Stimulated activated naive B cell treated with anti-CD40 and anti-IgM and Interleukin-4, amounts not matched to agents 10 μg/mL and 1 μg/mL and 100 μg/mL, for 72 hours (primary cell): ENCODE results near the gene PTCRA.
A peak's percentile ranks its signal among the peaks of the same experiment; 100 is the strongest.
"Not testable (repeated sequence)": the region's sequence is repeated elsewhere in the genome, so short reads cannot be mapped to it uniquely, and the experiment has no call there.

Experiments used
- ATAC-seq, 2 donors: fragments of 150-1000 bp; cut with Tn5 transposase; replicated peaks; 2 replicates each; pipeline ENCODE4 v1.10.0; 2021; ENCODE audit warnings: moderate library complexity in 1 of 2
- DNase-seq: peaks from one replicate; pipeline ENCODE4 v3.0.0; 2021
- H3K27ac Mint-ChIP-seq: one replicate; pipeline ENCODE4 v1.8.0; 2022; ENCODE audit warnings: mild to moderate bottlenecking, mixed read lengths
- H3K27me3 Mint-ChIP-seq, 2 donors: one replicate each; pipeline ENCODE4 v1.8.0; 2022; ENCODE audit warnings: mixed read lengths in 2 of 2
- H3K36me3 Mint-ChIP-seq, 2 donors: one replicate each; pipeline ENCODE4 v1.8.0; 2022; ENCODE audit warnings: mixed read lengths in 2 of 2, mild to moderate bottlenecking in 1 of 2
- H3K4me1 Mint-ChIP-seq, 2 donors: one replicate each; pipeline ENCODE4 v1.8.0; 2022; ENCODE audit warnings: mixed read lengths in 2 of 2, mild to moderate bottlenecking in 1 of 2
- H3K4me3 Mint-ChIP-seq, 2 donors: one replicate each; pipeline ENCODE4 v1.8.0; 2022; ENCODE audit warnings: mild to moderate bottlenecking in 2 of 2, mixed read lengths in 2 of 2, moderate library complexity in 1 of 2
- H3K9me3 Mint-ChIP-seq, 2 donors: one replicate each; pipeline ENCODE4 v1.8.0; 2022; ENCODE audit warnings: mixed read lengths in 2 of 2, mild to moderate bottlenecking in 1 of 2

Gene PTCRA

GRCh38 chr6:42915732-42916131 is at the start of gene PTCRA:
Gene PTCRA (plus strand): TSS chr6:42916053. CDS start chr6:42916070, 17 bp downstream.
- H3K27me3 Mint-ChIP-seq = peaks cover 5 to 11% of the 10 kb centered on the region in 2 donors
- peaks cover 5 to 14% of the 10 kb centered on the region in 2 donors for H3K4me1 Mint-ChIP-seq
- H3K9me3 Mint-ChIP-seq = no peaks in the 10 kb centered on the region
- ATAC-seq = peak in 1 of 2 donors; percentile 41
- peak within 1 kb of the TSS; percentile 49 for H3K27ac Mint-ChIP-seq
- no peak for DNase-seq
- no peak within 1 kb of the TSS for H3K4me3 Mint-ChIP-seq
- H3K36me3 Mint-ChIP-seq = no peaks in the 10 kb centered on the region

- Mint-ChIP-seq H3K9me3 (no peaks in the 10 kb centered on the region), H3K4me3 (no peak overlapping the region), H3K4me1 (no peaks in the 10 kb centered on the region), H3K27me3 (no peaks in the 10 kb centered on the region), H3K27ac (peak overlapping the region; percentile 56), H3K36me3 (peaks cover 11 to 16% of the 10 kb centered on the region in 2 donors)
- DNase-seq (no peak), ATAC-seq (no peak)
Measured at GRCh38 chr6:42870145-42870936, 45.5 kb upstream of the PTCRA start.

- Mint-ChIP-seq H3K4me1 (no peaks in the 10 kb centered on the region), H3K4me3 (no peak overlapping the region), H3K27ac (no peak overlapping the region), H3K36me3 (peaks cover 9 to 11% of the 10 kb centered on the region in 2 donors), H3K27me3 (no peaks in the 10 kb centered on the region), H3K9me3 (no peaks in the 10 kb centered on the region)
- ATAC-seq (no peak), DNase-seq (no peak)
Measured at GRCh38 chr6:42871711-42872110, 44.1 kb upstream of the PTCRA start.

- H3K27ac Mint-ChIP-seq = no peak overlapping the region
- peaks cover 0 to 4% of the 10 kb centered on the region in 2 donors for H3K36me3 Mint-ChIP-seq
- H3K4me1 Mint-ChIP-seq = no peaks in the 10 kb centered on the region
- H3K9me3 Mint-ChIP-seq = no peaks in the 10 kb centered on the region
- no peaks in the 10 kb centered on the region for H3K27me3 Mint-ChIP-seq
- H3K4me3 Mint-ChIP-seq = no peak overlapping the region
- no peak for ATAC-seq
- DNase-seq = no peak
Measured at GRCh38 chr6:42873313-42873712, 42.5 kb upstream of the PTCRA start.

GRCh38 chr6:42877695-42878094 is 38.2 kb upstream of the PTCRA start:
- ATAC-seq = no peak
- Mint-ChIP-seq H3K27me3 (no peaks in the 10 kb centered on the region), H3K4me1 (peaks cover 2 to 16% of the 10 kb centered on the region in 2 donors), H3K4me3 (no peak overlapping the region), H3K27ac (no peak overlapping the region), H3K9me3 (no peaks in the 10 kb centered on the region), H3K36me3 (peaks cover 5 to 11% of the 10 kb centered on the region in 2 donors)
- DNase-seq = no peak

GRCh38 chr6:42879372-42880239 is 36.2 kb upstream of the PTCRA start, which contains the start of gene RPL7L1:
Gene RPL7L1 (plus strand): TSS chr6:42879616. CDS start chr6:42879911, 295 bp downstream.
- Mint-ChIP-seq H3K27ac (peak within 1 kb of the TSS; percentile 99), H3K4me1 (peaks cover 10 to 33% of the 10 kb centered on the region in 2 donors), H3K4me3 (peak within 1 kb of the TSS; percentile 92 to 95), H3K27me3 (no peaks in the 10 kb centered on the region), H3K36me3 (peaks cover 17 to 23% of the 10 kb centered on the region in 2 donors), H3K9me3 (no peaks in the 10 kb centered on the region)
- peak; percentile 95 to 96 for ATAC-seq
- peak; percentile 82 for DNase-seq

GRCh38 chr6:42880240-42880817 is 35.5 kb upstream of the PTCRA start:
- not testable (repeated sequence) for ATAC-seq, H3K27me3 Mint-ChIP-seq, H3K9me3 Mint-ChIP-seq, DNase-seq
- Mint-ChIP-seq H3K36me3 (peaks cover 17 to 25% of the 10 kb centered on the region in 2 donors), H3K4me3 (peak overlapping the region; percentile 92 to 95), H3K4me1 (peaks cover 10 to 37% of the 10 kb centered on the region in 2 donors), H3K27ac (peak overlapping the region; percentile 99)

GRCh38 chr6:42880871-42881270 is 35.0 kb upstream of the PTCRA start:
- Mint-ChIP-seq H3K4me1 (peaks cover 10 to 37% of the 10 kb centered on the region in 2 donors), H3K4me3 (peak overlapping the region; percentile 92 to 95), H3K36me3 (peaks cover 20 to 28% of the 10 kb centered on the region in 2 donors), H3K27ac (peak overlapping the region; percentile 99)
- ATAC-seq, H3K9me3 Mint-ChIP-seq, DNase-seq, H3K27me3 Mint-ChIP-seq: not testable (repeated sequence)

- Mint-ChIP-seq H3K4me3 (no peak overlapping the region), H3K4me1 (peaks cover 12 to 48% of the 10 kb centered on the region in 2 donors), H3K27me3 (no peaks in the 10 kb centered on the region), H3K36me3 (peaks cover 23 to 26% of the 10 kb centered on the region in 2 donors), H3K27ac (peak overlapping the region; percentile 14), H3K9me3 (no peaks in the 10 kb centered on the region)
- no peak for ATAC-seq
- no peak for DNase-seq
Measured at GRCh38 chr6:42885702-42886101, 30.2 kb upstream of the PTCRA start.

GRCh38 chr6:42888201-42888600 is 27.7 kb upstream of the PTCRA start:
- ATAC-seq, H3K27me3 Mint-ChIP-seq, H3K4me3 Mint-ChIP-seq, DNase-seq, H3K9me3 Mint-ChIP-seq: not testable (repeated sequence)
- H3K27ac Mint-ChIP-seq = peak overlapping the region; percentile 42
- H3K36me3 Mint-ChIP-seq = peaks cover 20 to 27% of the 10 kb centered on the region in 2 donors
- peaks cover 21 to 48% of the 10 kb centered on the region in 2 donors for H3K4me1 Mint-ChIP-seq

- Mint-ChIP-seq H3K27me3 (no peaks in the 10 kb centered on the region), H3K4me3 (peak overlapping the region; percentile 87 to 99), H3K9me3 (no peaks in the 10 kb centered on the region), H3K4me1 (peaks cover 26 to 45% of the 10 kb centered on the region in 2 donors), H3K36me3 (peaks cover 8 to 15% of the 10 kb centered on the region in 2 donors), H3K27ac (peak overlapping the region; percentile 96)
- DNase-seq (no peak), ATAC-seq (no peak)
Measured at GRCh38 chr6:42889815-42890214, 26.0 kb upstream of the PTCRA start.

- peak; percentile 92 to 95 for ATAC-seq
- peak; percentile 89 for DNase-seq
- Mint-ChIP-seq H3K4me3 (peak overlapping the region; percentile 87 to 99), H3K36me3 (peaks cover 8 to 15% of the 10 kb centered on the region in 2 donors), H3K27ac (peak overlapping the region; percentile 96), H3K9me3 (no peaks in the 10 kb centered on the region), H3K27me3 (no peaks in the 10 kb centered on the region), H3K4me1 (peaks cover 26 to 44% of the 10 kb centered on the region in 2 donors)
Measured at GRCh38 chr6:42890311-42891198, 25.3 kb upstream of the PTCRA start.

GRCh38 chr6:42891199-42891722 is 24.6 kb upstream of the PTCRA start:
- ATAC-seq = no peak
- Mint-ChIP-seq H3K9me3 (no peaks in the 10 kb centered on the region), H3K4me1 (peaks cover 26 to 44% of the 10 kb centered on the region in 2 donors), H3K36me3 (peaks cover 1 to 9% of the 10 kb centered on the region in 2 donors), H3K27ac (peak overlapping the region; percentile 96), H3K27me3 (no peaks in the 10 kb centered on the region), H3K4me3 (peak overlapping the region; percentile 87 to 99)
- no peak for DNase-seq
